ENCODE data around the gene GGACT. TPM values are rescaled to one million over a fixed set of nuclear protein-coding genes. Genes with fewer than 3 reads are reported as not detected.

GGACT gene
- total RNA-seq, 1 donor from 2014 or later, result 3.6 TPM

GRCh38 chr13:100511466-100511865 lies 77.1 kb downstream of the GGACT start:
- ATAC-seq, result no peak

GRCh38 chr13:100510208-100510957 lies 78.2 kb downstream of the GGACT start:
- no peak for ATAC-seq

GRCh38 chr13:100508996-100509395 lies 79.6 kb downstream of the GGACT start:
- no peak for ATAC-seq

- ATAC-seq, result no peak
Measured at GRCh38 chr13:100508455-100508854, 80.1 kb downstream of the GGACT start.

- no peak for ATAC-seq
Measured at GRCh38 chr13:100506600-100507422, 81.8 kb downstream of the GGACT start.

- ATAC-seq, result no peak
Measured at GRCh38 chr13:100506154-100506553, 82.4 kb downstream of the GGACT start.

- no peak for ATAC-seq
Measured at GRCh38 chr13:100503622-100504021, 85.0 kb downstream of the GGACT start.

- no peak for ATAC-seq
Measured at GRCh38 chr13:100502446-100502845, 86.1 kb downstream of the GGACT start.

GRCh38 chr13:100497389-100497788 lies 91.2 kb downstream of the GGACT start:
- no peak for ATAC-seq

- ATAC-seq, result no peak
Measured at GRCh38 chr13:100495455-100495854, 93.1 kb downstream of the GGACT start.

GRCh38 chr13:100493418-100493817 lies 95.2 kb downstream of the GGACT start:
- ATAC-seq, result no peak

GRCh38 chr13:100491164-100491842 lies 97.3 kb downstream of the GGACT start:
- no peak for ATAC-seq

GRCh38 chr13:100490692-100491091 lies 97.9 kb downstream of the GGACT start:
- ATAC-seq, result peak; percentile 60

GRCh38 chr13:100485265-100485664 lies 103.3 kb downstream of the GGACT start:
- ATAC-seq, result no peak

- ATAC-seq, result no peak
Measured at GRCh38 chr13:100484702-100485101, 103.9 kb downstream of the GGACT start.

- ATAC-seq, result no peak
Measured at GRCh38 chr13:100483841-100484381, 104.7 kb downstream of the GGACT start.

- ATAC-seq, result no peak
Measured at GRCh38 chr13:100483139-100483538, 105.5 kb downstream of the GGACT start.

GRCh38 chr13:100480676-100481075 lies 107.9 kb downstream of the GGACT start:
- ATAC-seq, result no peak

Other genes starting within 250 kb of the GGACT start
- 5.6 TPM for gene TMTC4, start 86.0 kb upstream of the GGACT start, total RNA-seq